ENCODE measurements around the gene SMG7. TPM values are rescaled to one million over a fixed set of nuclear protein-coding genes. Genes with fewer than 3 reads are reported as not detected.

SMG7 gene
- total and polyA plus RNA-seq, 2 donors (not counting 3 experiments of a cell fraction or from before 2014, with no cell fraction given): 25.4 to 47.1 TPM

DNA sequence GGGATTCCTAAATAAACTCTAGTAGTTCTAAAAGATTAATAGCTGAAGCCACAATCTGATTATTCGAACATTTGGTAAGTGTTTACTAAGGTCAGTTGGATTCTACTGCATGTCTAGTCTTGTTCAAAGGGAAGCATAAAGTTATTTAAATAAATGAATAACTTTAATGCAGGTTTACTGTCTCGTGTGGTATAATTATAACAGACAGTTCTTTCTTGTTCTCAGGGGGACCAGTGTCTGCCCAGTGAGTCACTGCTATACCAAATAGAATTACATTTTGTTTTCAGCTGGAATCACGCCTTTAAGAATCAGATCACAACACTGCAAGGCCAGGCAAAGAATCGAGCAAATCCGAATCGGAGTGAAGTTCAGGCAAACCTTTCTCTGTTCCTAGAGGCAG, 45.1 kb downstream of the SMG7 start:
- H3K36me3 ChIP-seq (ENCODE audit: control insufficient read depth in 2 of 2, extremely low read depth in 1 of 2, insufficient read depth in 2 of 2, low read length in 2 of 2): peaks cover 0 to 5% of the 10 kb centered on the region in 2 experiments
- H3K27ac ChIP-seq (ENCODE audit: insufficient read depth, low read depth, low read length): no peak overlapping the region
- no peaks in the 10 kb centered on the region for H3K27me3 ChIP-seq (ENCODE audit: control insufficient read depth in 2 of 2, insufficient read depth in 2 of 2, low read length in 2 of 2)
- FAIRE-seq (no peak), DNase-seq (ENCODE audit: low read depth, low spot score) (no peak)
- H3K79me2 ChIP-seq (ENCODE audit: control insufficient read depth, insufficient read depth, low read length): peaks cover 5% of the 10 kb centered on the region
- H3K4me3 ChIP-seq (replicated peaks in 1 of 3; ENCODE audit: insufficient read depth in 1 of 3, low read depth in 1 of 3, low read length in 3 of 3): no peak overlapping the region
- H3K4me1 ChIP-seq (ENCODE audit: control insufficient read depth, extremely low read depth, insufficient read depth, low read length): peaks cover 39% of the 10 kb centered on the region
- no peaks in the 10 kb centered on the region for H3K9me3 ChIP-seq (replicated peaks; ENCODE audit: control insufficient read depth, insufficient read depth, low read length)
- no peak overlapping the region for H3K9ac ChIP-seq (replicated peaks; ENCODE audit: extremely low read depth, insufficient read depth, low read length)
- H4K20me1 ChIP-seq (replicated peaks; ENCODE audit: control insufficient read depth, extremely low read depth, insufficient read depth, low read length): peaks cover 2% of the 10 kb centered on the region
- intact Hi-C loops (cut with micrococcal nuclease): no loop called here
- no peak overlapping the region for H2AFZ ChIP-seq (ENCODE audit: low read depth, low read length)
- CTCF ChIA-PET: no interaction called here
- TF ChIP-seq FOS (IDR thresholded peaks at IDR 0.05; ENCODE audit: borderline replicate concordance, insufficient read depth, low read length): no peak
- H3K4me2 ChIP-seq (ENCODE audit: insufficient read depth, low read length): no peak overlapping the region
- dilution Hi-C loops (cut with MboI; ENCODE audit: extremely low pct_ligation_motif_present, low sequenced_read_pairs): no loop called here
- no peaks in the 10 kb centered on the region for H3K9me1 ChIP-seq (replicated peaks; ENCODE audit: control insufficient read depth, extremely low read depth, insufficient read depth, low read length)
- BruUV-seq (replicated peaks): no TSS peak
- POLR2A ChIA-PET: no interaction called here

GRCh38 chr1:183520379-183520778, 48.1 kb downstream of the SMG7 start:
- H4K20me1 ChIP-seq (replicated peaks; ENCODE audit: control insufficient read depth, extremely low read depth, insufficient read depth, low read length): no peaks in the 10 kb centered on the region
- H3K4me2 ChIP-seq (ENCODE audit: insufficient read depth, low read length): peak overlapping the region; percentile 70
- H3K9me1 ChIP-seq (replicated peaks; ENCODE audit: control insufficient read depth, extremely low read depth, insufficient read depth, low read length): no peaks in the 10 kb centered on the region
- no TSS peak for BruUV-seq (replicated peaks)
- H3K36me3 ChIP-seq (ENCODE audit: control insufficient read depth in 2 of 2, extremely low read depth in 1 of 2, insufficient read depth in 2 of 2, low read length in 2 of 2): peaks cover 0 to 5% of the 10 kb centered on the region in 2 experiments
- FAIRE-seq (peak; percentile 31), DNase-seq (ENCODE audit: low read depth, low spot score) (peak; percentile 46)
- peaks cover 2% of the 10 kb centered on the region for H3K79me2 ChIP-seq (ENCODE audit: control insufficient read depth, insufficient read depth, low read length)
- ChIA-PET POLR2A (no interaction called here), CTCF (no interaction called here)
- TF ChIP-seq GATA2 (IDR thresholded peaks at IDR 0.05; ENCODE audit: insufficient read depth, insufficient read length, low read depth, low read length): peak; percentile 63
- no peak for TF ChIP-seq MAX (IDR thresholded peaks at IDR 0.05; ENCODE audit: insufficient read depth, insufficient read length)
- no peak for TF ChIP-seq POLR2AphosphoS5 (IDR thresholded peaks at IDR 0.05; ENCODE audit: insufficient read depth, low read depth, low read length)
- TF ChIP-seq EZH2 (IDR thresholded peaks at IDR 0.05; ENCODE audit: borderline replicate concordance, low read depth, low read length, severe bottlenecking): no peak
- TF ChIP-seq MYC (IDR thresholded peaks at IDR 0.05; ENCODE audit: low read depth, low read length): no peak
- TF ChIP-seq POLR2A (IDR thresholded peaks at IDR 0.05; ENCODE audit: low read depth, low read length): no peak
- H2AFZ ChIP-seq (ENCODE audit: low read depth, low read length): no peak overlapping the region
- H3K27ac ChIP-seq (ENCODE audit: insufficient read depth, low read depth, low read length): no peak overlapping the region
- H3K27me3 ChIP-seq (ENCODE audit: control insufficient read depth in 2 of 2, insufficient read depth in 2 of 2, low read length in 2 of 2): no peaks in the 10 kb centered on the region
- intact Hi-C loops (cut with micrococcal nuclease) (no loop called here), dilution Hi-C loops (cut with MboI; ENCODE audit: extremely low pct_ligation_motif_present, low sequenced_read_pairs) (no loop called here)
- no peak overlapping the region for H3K9ac ChIP-seq (replicated peaks; ENCODE audit: extremely low read depth, insufficient read depth, low read length)
- peaks cover 25% of the 10 kb centered on the region for H3K4me1 ChIP-seq (ENCODE audit: control insufficient read depth, extremely low read depth, insufficient read depth, low read length)
- H3K4me3 ChIP-seq (replicated peaks in 1 of 3; ENCODE audit: insufficient read depth in 1 of 3, low read depth in 1 of 3, low read length in 3 of 3): no peak overlapping the region
- H3K9me3 ChIP-seq (replicated peaks; ENCODE audit: control insufficient read depth, insufficient read depth, low read length): no peaks in the 10 kb centered on the region
